Upper lobe of right lung (tissue), 1 donor: ENCODE results near the gene VPS41. TPM values are rescaled to one million over a fixed set of nuclear protein-coding genes. Genes with fewer than 3 reads are reported as not detected.

Experiments used
- ATAC-seq: fragments of 200-7000 bp; cut with Tn5 transposase; one replicate; pipeline ENCODE4 v1.9.1; 2020; ENCODE audit warnings: mild to moderate bottlenecking, moderate library complexity
- DNase-seq: peaks from one replicate; pipeline ENCODE4 v3.0.0-alpha.2; 2020
- H3K27ac ChIP-seq: fragments of 200-600 bp; one replicate; pipeline ENCODE4 v1.8.0; 2022
- H3K27me3 ChIP-seq: fragments of 200-600 bp; one replicate; pipeline ENCODE4 v1.8.0; 2022; ENCODE audit warnings: mild to moderate bottlenecking
- H3K36me3 ChIP-seq: fragments of 200-600 bp; one replicate; pipeline ENCODE4 v1.8.0; 2022
- H3K4me1 ChIP-seq: fragments of 200-600 bp; one replicate; pipeline ENCODE4 v1.8.0; 2022
- H3K4me3 ChIP-seq: fragments of 200-600 bp; one replicate; pipeline ENCODE4 v1.8.0; 2022; ENCODE audit warnings: mild to moderate bottlenecking
- H3K9me3 ChIP-seq: fragments of 200-600 bp; one replicate; pipeline ENCODE4 v1.8.0; 2022
- intact Hi-C: fragments of 100-400 bp; cut with DNase I; formaldehyde crosslinking; loops from one replicate; pipeline ENCODE4 v1.11.0; 2022
- total RNA-seq: library from RNA; stranded (reverse); fragmentation: NEBNext Ultra II Directional; extraction: Animal tissue kit (Norgen Biotek cat#: 25700); gene quantifications from one replicate; pipeline ENCODE4 v1.2.1, GENCODE V29; 2021
- TF ChIP-seq, protein P1 (sequence below): fragments of 200-600 bp; IDR thresholded peaks from one replicate; pipeline ENCODE4 v1.8.0; 2022; ENCODE audit warnings: antibody characterized with exemption
- donor health status: DM: no; HTN: yes; CAD: no; lungs with severe emphysema.

VPS41 gene
- total RNA-seq, 1 donor from 2014 or later, result 95.8 TPM

DNA sequence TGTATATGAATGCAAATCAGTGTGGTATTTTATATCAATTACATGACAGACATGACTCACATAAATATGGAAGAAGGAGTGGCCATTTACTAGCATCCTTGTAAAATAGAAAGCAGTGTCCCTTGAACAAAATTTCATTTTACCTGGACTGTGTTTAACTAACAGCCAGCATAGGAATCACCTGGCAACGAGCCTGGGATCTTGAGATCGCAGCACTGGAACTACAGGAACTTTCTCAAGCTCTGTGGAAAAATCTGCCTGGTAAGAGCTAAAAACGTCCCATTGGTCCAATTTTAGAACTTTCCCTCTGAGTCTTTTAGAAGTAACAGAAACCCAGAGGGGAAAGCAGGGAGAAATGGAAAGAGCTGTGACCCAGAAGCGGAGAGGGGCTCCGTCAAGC is 208.9 kb downstream of the VPS41 start:
- TF ChIP-seq, protein P1, sequence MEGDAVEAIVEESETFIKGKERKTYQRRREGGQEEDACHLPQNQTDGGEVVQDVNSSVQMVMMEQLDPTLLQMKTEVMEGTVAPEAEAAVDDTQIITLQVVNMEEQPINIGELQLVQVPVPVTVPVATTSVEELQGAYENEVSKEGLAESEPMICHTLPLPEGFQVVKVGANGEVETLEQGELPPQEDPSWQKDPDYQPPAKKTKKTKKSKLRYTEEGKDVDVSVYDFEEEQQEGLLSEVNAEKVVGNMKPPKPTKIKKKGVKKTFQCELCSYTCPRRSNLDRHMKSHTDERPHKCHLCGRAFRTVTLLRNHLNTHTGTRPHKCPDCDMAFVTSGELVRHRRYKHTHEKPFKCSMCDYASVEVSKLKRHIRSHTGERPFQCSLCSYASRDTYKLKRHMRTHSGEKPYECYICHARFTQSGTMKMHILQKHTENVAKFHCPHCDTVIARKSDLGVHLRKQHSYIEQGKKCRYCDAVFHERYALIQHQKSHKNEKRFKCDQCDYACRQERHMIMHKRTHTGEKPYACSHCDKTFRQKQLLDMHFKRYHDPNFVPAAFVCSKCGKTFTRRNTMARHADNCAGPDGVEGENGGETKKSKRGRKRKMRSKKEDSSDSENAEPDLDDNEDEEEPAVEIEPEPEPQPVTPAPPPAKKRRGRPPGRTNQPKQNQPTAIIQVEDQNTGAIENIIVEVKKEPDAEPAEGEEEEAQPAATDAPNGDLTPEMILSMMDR, result no peak
- no peaks in the 10 kb centered on the region for H3K27me3 ChIP-seq
- no peaks in the 10 kb centered on the region for H3K4me1 ChIP-seq
- DNase-seq (no peak), ATAC-seq (no peak)
- no peak overlapping the region for H3K4me3 ChIP-seq
- no peak overlapping the region for H3K27ac ChIP-seq
- no peaks in the 10 kb centered on the region for H3K36me3 ChIP-seq
- H3K9me3 ChIP-seq, result no peaks in the 10 kb centered on the region
- intact Hi-C loops, result no loop called here

DNA sequence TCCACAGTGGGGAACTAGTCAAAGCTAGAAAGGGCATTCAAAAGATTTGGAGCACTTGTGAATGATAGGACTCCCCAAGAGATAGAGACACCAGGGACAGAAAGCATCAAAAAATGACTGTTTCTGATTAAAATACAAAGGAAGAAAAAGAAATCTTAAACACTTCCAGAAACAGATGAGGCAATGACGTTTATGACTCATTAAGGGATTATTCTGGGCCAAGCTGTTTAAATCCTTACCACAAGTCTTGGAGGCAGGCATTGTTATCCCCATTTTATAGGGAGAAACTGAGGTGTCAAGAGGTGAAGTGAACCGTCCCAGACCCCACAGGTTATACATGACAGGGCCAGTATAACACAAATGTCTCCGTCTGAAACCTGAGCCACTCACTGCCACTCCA is 209.5 kb downstream of the VPS41 start:
- intact Hi-C loops, result no loop called here
- no peak for ATAC-seq

DNA sequence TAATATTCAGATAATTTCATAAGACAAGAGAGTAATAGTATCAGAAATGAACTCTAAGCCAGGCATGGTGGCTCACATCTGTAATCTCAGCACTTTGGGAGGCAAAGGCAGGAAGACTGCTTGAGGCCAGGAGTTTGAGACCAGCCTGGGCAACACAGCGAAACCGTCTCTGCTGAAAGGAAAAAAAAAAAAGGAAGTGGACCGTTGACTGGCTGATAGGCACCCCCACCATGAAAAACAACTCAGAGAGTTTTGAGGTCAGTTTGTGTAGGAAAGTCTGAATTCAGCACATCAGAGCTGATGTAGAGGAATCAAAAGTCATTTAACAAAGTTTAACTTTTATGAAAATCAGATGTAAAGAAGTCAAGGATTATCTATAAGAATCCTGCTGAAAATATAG is 214.7 kb downstream of the VPS41 start:
- H3K4me1 ChIP-seq, result no peaks in the 10 kb centered on the region

More for the DNA sequence above, 209.5 kb downstream of the VPS41 start:
- Histone ChIP-seq H3K27ac (no peak overlapping the region), H3K9me3 (no peaks in the 10 kb centered on the region), H3K36me3 (no peaks in the 10 kb centered on the region), H3K4me3 (no peak overlapping the region), H3K4me1 (no peaks in the 10 kb centered on the region), H3K27me3 (no peaks in the 10 kb centered on the region)
- DNase-seq, result no peak
- TF ChIP-seq, protein P1, result no peak

DNA sequence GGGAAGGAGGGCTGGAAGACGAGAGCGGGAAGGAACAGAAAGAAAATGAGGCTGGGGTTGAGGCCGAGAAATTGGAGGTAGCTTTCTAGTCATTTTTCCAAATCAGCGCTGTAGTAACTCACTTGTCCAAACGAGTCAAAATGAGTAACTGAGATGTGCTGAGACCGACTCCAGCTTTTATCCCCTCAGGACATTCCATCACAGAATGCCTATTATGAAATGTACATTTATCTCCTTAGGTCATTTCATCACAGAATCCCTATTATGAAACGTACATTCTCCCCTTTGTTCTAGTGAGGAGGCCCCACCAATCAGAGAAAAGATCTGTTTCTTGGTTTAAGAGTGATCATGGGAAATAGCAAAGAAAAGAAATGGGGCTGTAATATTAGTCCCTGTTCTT is 222.1 kb downstream of the VPS41 start:
- H3K27me3 ChIP-seq, result no peaks in the 10 kb centered on the region
- intact Hi-C loops, result no loop called here
- DNase-seq (no peak), ATAC-seq (no peak)
- TF ChIP-seq, protein P1, result no peak
- H3K4me3 ChIP-seq, result no peak overlapping the region
- no peaks in the 10 kb centered on the region for H3K4me1 ChIP-seq
- H3K27ac ChIP-seq, result no peak overlapping the region
- no peaks in the 10 kb centered on the region for H3K9me3 ChIP-seq
- H3K36me3 ChIP-seq, result no peaks in the 10 kb centered on the region

More for the DNA sequence above, 214.7 kb downstream of the VPS41 start:
- intact Hi-C loops, result no loop called here
- no peak for ATAC-seq
- TF ChIP-seq, protein P1, result no peak
- no peaks in the 10 kb centered on the region for H3K36me3 ChIP-seq
- no peaks in the 10 kb centered on the region for H3K9me3 ChIP-seq
- H3K4me3 ChIP-seq, result no peak overlapping the region
- no peak for DNase-seq
- H3K27ac ChIP-seq, result no peak overlapping the region
- H3K27me3 ChIP-seq, result no peaks in the 10 kb centered on the region

DNA sequence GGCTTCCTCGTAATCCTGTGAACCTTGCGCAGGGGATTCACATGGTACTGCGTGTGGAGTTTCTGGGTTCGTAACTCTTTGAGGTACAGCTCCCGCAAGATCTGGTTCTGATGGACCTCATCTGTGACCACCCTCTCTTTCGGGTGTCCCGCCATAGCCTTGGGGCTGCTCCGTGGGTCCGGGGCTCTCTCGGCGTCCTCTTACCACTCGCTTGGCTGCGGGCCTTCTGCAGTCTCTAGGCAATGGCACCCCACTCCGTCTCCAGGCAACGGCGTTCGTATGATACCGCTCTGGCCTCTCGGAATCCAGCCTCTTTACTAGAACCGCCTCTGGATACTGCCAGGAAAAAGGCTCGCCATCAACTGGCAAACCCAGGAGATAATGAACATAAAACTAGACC is 223.1 kb downstream of the VPS41 start:
- DNase-seq (no peak), ATAC-seq (no peak)
- H3K4me1 ChIP-seq, result no peaks in the 10 kb centered on the region
- no peaks in the 10 kb centered on the region for H3K36me3 ChIP-seq
- TF ChIP-seq, protein P1, result no peak
- no peak overlapping the region for H3K4me3 ChIP-seq
- intact Hi-C loops, result no loop called here
- no peaks in the 10 kb centered on the region for H3K27me3 ChIP-seq
- H3K9me3 ChIP-seq, result no peaks in the 10 kb centered on the region
- H3K27ac ChIP-seq, result no peak overlapping the region

DNA sequence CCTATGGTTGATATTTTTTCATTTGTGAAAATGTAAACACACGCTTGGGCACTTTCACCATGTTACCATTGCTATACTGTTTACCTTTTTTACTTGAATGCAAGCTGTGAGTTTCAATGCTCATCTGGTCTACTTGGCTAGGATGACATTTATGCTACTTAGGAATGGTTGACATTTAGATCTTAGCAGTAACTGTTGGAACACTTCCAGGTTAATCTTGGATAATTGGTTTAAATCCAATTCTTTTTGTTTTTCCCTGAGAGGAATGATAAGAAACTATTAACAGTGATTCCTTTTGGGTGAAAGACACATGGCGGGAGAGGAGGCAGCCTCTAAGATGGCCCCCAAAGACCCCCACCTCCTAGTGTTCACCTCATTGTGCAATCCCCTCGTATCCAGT is 226.4 kb downstream of the VPS41 start:
- TF ChIP-seq, protein P1, result no peak
- Histone ChIP-seq H3K9me3 (no peaks in the 10 kb centered on the region), H3K4me3 (no peak overlapping the region), H3K27ac (no peak overlapping the region), H3K4me1 (no peaks in the 10 kb centered on the region), H3K36me3 (no peaks in the 10 kb centered on the region), H3K27me3 (no peaks in the 10 kb centered on the region)
- ATAC-seq, result no peak
- intact Hi-C loops, result no loop called here
- DNase-seq, result no peak
